HG03378 (cell line): ENCODE results near the gene GSDMA.
"Not testable (repeated sequence)": the region's sequence is repeated elsewhere in the genome, so short reads cannot be mapped to it uniquely, and the experiment has no call there.

ENCODE experiments used
- ATAC-seq: cut with Tn5 transposase; IDR thresholded peaks from one replicate; pipeline ENCODE4 v1.9.1; 2021; ENCODE audit warnings: mild to moderate bottlenecking, moderate library complexity; ENCODE audit not compliant: unreplicated experiment

The GSDMA gene

DNA sequence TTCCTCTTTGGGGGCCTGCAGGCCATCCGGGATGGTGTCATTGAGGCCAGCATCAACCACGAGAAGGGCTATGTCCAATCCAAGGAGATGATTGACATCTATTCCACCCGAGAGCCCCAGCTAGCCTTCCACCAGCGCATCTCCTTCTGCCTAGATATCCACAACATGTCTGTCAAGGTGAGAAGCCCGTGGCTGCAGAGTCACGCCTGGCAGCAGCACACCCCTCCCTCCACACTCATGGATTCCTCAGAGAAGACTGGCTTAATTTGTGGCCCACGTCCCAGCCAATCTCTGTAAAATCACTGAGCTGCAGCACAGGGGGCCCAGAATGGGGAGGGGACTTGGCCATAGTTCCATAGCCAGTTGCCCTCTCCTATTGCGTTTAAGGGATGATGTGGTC, 33.4 kb downstream of the GSDMA start:
- no peak for ATAC-seq

DNA sequence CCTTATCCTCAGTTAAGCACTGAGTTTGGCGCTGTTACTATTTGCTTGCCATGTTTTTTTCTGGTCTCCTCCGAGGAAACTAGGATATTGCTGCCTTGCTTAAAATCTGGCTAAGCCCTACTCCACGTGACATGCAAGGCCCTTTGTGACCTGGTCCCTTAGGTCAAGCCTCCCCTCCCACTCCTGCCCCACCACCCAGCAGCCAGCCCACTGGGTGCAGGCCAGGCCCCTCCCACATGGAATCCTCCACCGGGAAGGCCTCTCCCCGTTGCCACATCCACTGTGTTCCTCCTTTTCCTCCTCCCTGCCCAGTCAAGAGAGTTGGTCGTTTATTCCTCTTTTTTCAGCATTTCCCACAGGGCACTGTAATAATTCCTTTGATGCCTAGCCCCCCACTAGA, 34.0 kb downstream of the GSDMA start:
- ATAC-seq = no peak

DNA sequence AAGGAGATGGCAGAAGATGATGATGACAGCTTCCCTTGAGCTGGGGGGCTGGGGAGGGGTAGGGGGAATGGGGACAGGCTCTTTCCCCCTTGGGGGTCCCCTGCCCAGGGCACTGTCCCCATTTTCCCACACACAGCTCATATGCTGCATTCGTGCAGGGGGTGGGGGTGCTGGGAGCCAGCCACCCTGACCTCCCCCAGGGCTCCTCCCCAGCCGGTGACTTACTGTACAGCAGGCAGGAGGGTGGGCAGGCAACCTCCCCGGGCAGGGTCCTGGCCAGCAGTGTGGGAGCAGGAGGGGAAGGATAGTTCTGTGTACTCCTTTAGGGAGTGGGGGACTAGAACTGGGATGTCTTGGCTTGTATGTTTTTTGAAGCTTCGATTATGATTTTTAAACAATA, 34.7 kb downstream of the GSDMA start:
- no peak for ATAC-seq

DNA sequence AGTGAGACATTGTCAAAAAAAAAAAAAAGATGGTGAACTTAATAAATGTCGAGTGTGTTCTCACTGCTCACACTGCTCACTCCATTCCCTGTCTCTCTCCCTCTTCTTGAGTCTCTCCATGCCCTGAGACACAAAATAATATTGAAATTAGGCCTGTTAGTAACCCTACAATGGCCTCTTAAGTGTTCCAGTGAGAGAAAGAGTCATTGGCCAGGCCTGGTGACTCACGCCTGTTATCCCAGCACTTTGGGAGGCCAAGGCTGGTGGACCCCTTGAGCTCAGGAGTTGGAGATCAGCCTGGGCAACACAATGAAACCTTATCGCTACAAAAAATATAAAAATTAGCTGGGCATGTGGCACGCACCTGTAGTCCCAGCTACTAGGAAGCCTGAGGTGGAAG, 36.3 kb downstream of the GSDMA start:
- ATAC-seq = no peak

DNA sequence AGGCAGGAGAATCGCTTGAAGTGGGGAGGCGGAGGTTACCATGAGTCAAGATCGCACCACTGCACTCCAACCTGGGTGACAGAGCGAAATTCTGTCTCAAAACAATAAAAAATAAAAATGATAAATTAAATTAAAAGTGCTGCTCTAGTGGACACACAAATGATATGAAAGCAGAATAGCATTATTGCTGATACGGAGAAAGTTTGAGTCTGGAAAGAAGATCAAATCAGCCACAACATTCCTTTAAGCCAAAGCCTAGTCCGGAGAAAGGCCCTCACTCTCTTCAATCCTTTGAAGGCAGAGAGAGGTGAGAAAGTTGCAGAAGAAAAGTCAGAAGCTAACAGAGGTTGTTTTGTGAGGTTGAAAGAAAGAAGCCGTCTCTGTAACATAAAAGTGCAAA, 37.4 kb downstream of the GSDMA start:
- ATAC-seq = no peak

DNA sequence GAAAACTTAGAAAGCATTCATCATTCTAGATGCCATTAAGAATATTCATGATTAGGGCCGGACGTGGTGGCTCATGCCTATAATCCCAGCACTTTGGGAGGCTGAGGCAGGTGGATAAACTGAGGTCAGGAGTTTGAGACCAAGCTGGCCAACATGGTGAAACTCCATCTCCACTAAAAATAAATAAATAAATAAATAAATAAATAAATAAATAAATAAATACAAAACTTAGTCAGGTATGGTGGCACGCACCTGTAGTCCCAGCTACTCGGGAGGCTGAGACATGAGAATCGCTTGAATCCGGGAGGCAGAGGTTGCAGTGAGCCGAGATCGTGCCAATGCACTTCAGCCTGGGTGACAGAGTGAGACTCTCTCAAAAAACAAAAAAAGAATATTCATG, 38.5 kb downstream of the GSDMA start:
- not testable (repeated sequence) for ATAC-seq

DNA sequence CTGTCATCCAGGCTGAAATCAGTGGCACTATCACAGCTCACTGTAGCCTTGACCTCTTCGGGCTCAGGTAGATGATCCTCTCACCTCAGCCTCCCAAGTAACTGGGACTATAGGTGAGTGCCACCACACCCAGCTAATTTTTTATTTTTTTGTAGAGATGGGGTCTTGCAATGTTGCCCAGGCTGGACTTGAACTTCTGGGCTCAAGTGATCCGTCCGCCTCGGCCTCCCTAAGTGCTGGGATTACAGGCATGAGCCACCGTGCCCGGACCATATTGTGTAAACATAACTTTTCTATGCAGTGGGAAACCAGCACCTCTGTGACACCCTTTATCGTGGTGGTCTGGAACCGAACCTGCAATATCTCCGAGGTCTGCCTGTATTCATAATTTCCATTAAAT, 41.3 kb downstream of the GSDMA start:
- ATAC-seq = no peak

DNA sequence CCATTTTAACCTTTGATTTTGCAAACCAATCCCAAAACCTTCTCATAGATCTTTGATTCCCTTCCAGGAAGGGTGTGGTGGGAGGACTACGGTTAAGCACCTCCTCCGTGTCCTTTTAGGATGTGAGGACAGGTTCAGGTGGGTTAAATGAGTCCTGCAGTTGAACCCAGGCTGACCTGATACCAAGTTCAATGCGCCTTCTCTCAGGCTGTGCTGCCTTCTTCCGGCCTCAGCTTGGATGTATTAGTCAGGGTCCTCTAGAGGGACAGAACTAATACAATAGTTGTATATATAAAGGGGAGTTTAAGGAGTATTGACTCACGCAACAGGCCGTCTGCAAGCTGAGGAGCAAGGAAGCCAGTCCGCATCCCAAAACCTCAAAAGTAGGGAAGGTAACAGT, 41.9 kb downstream of the GSDMA start:
- ATAC-seq = no peak

DNA sequence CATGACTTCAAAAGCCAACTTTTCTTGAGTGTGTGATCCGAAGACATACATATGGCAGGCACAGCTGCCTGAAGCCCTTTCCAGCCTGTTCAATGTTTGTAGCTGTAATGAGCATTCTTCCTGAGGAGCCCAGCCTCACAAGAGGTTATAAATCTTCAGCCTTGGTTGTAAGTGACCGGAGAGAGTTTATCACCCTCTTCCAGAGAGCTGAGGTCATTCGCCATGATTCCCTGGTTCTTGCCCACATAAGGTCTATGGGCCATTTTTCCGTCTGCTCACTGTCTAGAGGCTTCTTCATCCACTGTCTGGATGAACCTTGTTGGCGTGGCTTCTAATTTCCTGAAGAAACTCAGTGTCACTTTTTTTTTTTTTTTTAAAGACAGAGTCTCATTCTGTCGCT, 42.7 kb downstream of the GSDMA start:
- no peak for ATAC-seq

DNA sequence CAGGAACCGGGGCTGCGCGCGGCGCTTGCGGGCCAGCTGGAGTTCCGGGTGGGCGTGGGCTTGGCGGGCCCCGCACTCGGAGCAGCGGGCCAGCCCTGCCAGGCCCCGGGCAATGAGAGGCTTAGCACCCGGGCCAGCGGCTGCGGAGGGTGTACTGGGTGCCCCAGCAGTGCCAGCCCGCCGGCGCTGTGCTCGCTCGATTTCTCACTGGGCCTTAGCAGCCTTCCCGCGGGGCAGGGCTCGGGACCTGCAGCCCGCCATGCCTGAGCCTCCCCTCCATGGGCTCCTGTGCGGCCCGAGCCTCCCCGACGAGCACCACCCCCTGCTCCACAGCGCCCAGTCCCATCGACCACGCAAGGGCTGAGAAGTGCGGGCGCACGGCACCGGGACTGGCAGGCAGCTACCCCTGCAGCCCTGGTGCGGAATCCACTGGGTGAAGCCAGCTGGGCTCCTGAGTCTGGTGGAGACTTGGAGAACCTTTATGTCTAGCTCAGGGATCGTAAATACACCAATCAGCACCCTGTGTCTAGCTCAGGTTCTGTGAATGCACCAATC, 48.2 kb downstream of the GSDMA start:
- ATAC-seq = not testable (repeated sequence)

DNA sequence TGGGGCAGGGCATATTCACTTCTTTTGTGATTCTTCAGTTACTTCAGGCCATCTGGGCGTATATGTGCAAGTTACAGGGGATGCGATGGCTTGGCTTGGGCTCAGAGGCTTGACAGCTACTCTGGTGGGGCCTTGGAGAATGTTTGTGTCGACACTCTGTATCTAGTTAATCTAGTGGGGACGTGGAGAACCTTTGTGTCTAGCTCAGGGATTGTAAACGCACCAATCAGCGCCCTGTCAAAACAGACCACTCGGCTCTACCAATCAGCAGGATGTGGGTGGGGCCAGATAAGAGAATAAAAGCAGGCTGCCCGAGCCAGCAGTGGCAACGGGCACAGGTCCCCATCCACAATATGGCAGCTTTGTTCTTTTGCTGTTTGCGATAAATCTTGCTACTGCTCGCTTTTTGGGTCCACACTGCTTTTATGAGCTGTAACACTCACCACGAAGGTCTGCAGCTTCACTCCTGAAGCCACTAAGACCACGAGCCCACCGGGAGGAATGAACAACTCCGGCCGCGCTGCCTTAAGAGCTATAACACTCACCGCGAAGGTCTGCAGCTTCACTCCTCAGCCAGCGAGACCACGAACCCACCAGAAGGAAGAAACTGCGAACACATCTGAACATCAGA, 49.3 kb downstream of the GSDMA start:
- ATAC-seq = not testable (repeated sequence)

DNA sequence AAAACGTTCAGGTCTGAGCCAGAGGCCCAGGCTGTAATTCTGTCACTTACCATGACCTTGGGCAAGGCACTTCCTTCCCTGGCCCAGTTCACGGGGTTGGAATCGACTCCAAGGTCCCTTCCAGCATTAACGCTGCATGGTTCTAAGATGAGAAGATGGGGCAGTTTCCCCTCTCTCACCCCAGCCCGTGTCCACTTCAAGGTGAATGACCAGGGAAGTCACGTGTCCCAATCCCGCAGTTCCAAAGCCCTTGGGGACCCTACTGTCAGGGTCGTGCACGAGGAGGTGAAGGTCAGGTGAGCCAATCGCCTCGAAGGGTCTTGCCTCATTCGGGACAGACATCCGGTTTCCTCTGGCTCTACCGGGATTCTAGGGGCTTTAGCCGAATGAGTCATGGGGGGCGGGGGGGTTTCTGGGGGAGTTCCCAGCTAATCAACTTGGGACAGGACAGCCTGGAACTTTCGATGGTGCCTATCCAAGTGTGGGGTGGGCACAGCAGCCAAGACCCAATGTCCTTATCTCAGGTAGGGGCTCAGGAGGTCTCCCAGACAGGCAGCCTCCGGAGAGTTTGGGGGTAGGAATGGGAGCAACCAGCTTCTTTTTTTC, 51.7 kb downstream of the GSDMA start:
- ATAC-seq = no peak

DNA sequence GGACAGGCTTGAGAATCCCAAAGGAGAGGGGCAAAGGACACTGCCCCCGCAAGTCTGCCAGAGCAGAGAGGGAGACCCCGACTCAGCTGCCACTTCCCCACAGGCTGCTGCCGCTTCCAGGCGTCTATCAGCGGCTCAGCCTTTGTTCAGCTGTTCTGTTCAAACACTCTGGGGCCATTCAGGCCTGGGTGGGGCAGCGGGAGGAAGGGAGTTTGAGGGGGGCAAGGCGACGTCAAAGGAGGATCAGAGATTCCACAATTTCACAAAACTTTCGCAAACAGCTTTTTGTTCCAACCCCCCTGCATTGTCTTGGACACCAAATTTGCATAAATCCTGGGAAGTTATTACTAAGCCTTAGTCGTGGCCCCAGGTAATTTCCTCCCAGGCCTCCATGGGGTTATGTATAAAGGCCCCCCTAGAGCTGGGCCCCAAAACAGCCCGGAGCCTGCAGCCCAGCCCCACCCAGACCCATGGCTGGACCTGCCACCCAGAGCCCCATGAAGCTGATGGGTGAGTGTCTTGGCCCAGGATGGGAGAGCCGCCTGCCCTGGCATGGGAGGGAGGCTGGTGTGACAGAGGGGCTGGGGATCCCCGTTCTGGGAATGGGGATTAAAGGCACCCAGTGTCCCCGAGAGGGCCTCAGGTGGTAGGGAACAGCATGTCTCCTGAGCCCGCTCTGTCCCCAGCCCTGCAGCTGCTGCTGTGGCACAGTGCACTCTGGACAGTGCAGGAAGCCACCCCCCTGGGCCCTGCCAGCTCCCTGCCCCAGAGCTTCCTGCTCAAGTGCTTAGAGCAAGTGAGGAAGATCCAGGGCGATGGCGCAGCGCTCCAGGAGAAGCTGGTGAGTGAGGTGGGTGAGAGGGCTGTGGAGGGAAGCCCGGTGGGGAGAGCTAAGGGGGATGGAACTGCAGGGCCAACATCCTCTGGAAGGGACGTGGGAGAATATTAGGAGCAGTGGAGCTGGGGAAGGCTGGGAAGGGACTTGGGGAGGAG, 52.5 kb downstream of the GSDMA start, which contains the start of gene CSF3:
TSS of gene CSF3 (plus strand) at position 436 of the 993 bp plus-strand sequence. CDS start at position 471, 35 bp downstream.
- no peak for ATAC-seq

DNA sequence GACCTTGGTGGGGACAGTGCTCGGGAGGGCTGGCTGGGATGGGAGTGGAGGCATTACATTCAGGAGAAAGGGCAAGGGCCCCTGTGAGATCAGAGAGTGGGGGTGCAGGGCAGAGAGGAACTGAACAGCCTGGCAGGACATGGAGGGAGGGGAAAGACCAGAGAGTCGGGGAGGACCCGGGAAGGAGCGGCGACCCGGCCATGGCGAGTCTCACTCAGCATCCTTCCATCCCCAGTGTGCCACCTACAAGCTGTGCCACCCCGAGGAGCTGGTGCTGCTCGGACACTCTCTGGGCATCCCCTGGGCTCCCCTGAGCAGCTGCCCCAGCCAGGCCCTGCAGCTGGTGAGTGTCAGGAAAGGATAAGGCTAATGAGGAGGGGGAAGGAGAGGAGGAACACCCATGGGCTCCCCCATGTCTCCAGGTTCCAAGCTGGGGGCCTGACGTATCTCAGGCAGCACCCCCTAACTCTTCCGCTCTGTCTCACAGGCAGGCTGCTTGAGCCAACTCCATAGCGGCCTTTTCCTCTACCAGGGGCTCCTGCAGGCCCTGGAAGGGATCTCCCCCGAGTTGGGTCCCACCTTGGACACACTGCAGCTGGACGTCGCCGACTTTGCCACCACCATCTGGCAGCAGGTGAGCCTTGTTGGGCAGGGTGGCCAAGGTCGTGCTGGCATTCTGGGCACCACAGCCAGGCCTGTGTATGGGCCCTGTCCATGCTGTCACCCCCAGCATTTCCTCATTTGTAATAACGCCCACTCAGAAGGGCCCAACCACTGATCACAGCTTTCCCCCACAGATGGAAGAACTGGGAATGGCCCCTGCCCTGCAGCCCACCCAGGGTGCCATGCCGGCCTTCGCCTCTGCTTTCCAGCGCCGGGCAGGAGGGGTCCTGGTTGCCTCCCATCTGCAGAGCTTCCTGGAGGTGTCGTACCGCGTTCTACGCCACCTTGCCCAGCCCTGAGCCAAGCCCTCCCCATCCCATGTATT, 53.5 kb downstream of the GSDMA start:
- no peak for ATAC-seq

DNA sequence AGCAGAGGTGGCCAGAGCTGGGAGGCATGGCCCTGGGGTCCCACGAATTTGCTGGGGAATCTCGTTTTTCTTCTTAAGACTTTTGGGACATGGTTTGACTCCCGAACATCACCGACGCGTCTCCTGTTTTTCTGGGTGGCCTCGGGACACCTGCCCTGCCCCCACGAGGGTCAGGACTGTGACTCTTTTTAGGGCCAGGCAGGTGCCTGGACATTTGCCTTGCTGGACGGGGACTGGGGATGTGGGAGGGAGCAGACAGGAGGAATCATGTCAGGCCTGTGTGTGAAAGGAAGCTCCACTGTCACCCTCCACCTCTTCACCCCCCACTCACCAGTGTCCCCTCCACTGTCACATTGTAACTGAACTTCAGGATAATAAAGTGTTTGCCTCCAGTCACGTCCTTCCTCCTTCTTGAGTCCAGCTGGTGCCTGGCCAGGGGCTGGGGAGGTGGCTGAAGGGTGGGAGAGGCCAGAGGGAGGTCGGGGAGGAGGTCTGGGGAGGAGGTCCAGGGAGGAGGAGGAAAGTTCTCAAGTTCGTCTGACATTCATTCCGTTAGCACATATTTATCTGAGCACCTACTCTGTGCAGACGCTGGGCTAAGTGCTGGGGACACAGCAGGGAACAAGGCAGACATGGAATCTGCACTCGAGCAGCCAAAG, 54.7 kb downstream of the GSDMA start:
- ATAC-seq = no peak

DNA sequence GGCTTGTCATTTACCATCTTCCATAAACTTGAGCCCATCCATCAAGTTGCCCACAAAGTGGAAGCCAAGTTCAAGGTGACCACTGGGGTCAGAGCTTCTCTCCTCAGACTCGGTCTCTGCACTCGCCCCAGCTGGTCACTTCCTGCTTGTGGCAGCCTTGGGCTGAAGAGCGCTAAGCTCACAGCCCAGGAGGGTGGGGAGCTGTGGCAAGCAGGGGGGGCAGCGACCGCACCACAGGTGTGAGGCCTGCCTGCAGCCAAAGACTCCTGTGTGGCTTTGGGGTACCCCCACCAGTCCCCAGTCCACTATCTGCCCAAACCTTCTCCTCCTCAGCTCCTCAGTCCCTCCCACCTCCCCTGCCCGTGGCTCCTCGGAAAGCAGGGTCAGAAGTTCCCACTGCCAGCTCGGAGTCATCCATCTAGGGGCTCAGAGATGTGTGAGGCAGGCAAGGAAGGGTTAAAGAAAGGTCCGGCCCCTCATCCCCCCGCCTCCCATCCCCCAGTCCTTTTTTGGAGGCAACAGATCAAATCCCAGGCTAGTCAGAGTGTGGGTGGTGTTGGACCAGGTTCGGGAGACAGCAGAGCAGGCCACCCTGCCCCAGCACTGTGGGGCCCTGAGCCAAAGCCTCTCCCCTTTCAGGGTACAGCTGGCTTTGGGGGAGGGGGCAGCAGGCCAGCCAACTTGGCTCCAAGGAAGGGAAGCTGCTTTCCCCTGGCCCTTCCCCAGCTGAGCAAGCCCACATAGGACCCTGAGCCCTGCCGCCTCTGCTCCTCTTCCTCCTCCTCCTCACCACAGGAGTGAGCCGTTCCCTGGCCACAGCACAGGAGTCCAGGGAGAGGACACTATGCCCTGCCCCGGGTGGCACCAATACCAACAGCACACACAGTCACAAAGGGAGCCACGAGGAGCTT, 55.7 kb downstream of the GSDMA start:
- ATAC-seq = no peak

DNA sequence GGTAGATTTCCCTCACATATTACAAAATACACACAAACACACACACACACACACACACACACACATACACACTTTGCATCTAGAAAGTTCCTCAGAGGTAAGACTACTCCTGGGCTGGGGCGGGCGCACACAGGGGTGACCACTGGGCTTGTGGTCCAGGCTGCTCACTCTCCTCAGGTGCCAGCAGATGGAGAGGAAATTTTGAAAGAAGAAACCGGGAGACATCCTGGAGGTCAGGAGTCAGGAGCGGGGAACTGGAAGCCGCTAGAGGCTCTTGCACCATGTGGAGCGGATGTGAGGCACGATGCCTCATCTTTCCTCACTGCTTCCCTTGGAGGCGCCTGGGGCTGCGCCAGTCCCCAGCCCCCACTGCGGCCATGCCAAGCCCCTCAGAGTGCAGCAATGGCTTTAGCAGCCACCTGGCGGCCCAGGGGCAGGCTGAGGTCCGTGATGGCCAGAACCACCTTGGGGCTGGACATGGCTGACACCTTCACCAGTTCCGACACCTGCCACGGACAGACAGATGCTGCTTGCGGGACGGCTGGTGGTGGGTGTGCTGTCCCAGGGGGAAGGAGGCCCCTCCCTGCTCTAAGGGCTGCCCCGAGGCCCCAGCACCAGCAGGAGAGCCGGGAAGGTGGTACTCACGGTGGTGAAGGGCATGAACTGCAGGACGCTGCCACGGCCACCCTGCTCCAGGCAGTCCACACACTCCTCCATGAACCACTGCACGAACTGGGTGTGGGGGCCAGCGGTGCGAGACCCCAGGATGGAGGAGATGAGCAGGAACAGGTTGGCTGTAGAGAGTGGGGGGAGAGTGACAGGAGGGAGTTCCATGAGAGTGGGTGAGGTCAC, 56.6 kb downstream of the GSDMA start:
- no peak for ATAC-seq

DNA sequence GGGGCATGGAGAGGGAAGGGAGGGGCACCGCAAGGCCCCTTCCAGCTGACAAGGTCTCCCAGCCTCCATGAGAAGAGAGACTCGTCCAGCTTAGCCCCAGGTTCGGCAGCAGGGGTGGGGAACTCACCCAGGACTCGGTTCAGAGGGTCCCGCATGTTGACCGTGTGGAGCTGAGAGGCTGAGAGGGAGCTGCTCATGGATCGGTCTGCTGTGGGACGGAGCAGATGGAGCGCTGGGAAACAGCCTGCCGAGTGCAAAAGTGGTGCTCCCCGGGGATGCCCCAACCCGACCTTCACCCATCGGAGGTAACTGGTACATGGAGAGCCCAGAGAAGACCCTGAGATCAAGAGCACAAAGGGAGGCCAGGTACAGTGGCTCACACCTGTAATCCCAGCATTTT, 57.3 kb downstream of the GSDMA start:
- ATAC-seq = no peak
